Right atrium auricular region (tissue), 2 donors: ENCODE results near the gene PUS1. TPM values are rescaled to one million over a fixed set of nuclear protein-coding genes. Genes with fewer than 3 reads are reported as not detected.

Experiments used
- DNase-seq: peaks from one replicate; pipeline ENCODE4 v3.0.0-alpha.2; 2019; ENCODE audit warnings: low spot score
- H3K27ac ChIP-seq, 2 donors: fragments of 200-600 bp; sonication (generic); 1 replicate in 1 of 2; 2 replicates in 1 of 2; pipeline ENCODE4 v1.5.1; 2016 to 2019
- H3K27me3 ChIP-seq, 2 donors: fragments of 200-600 bp; sonication (generic); one replicate each; pipeline versions ENCODE4 v1.5.1 to v1.6.0; 2017 to 2019
- H3K36me3 ChIP-seq: fragments of 200-600 bp; sonication (generic); one replicate; pipeline ENCODE4 v1.5.1; 2016
- H3K4me1 ChIP-seq, 2 donors: fragments of 200-600 bp; sonication (generic); one replicate each; pipeline versions ENCODE4 v1.5.1 to v1.6.0; 2017 to 2019
- H3K4me3 ChIP-seq, 2 donors: fragments of 200-600 bp; sonication (generic); 1 replicate in 1 of 2; 2 replicates in 1 of 2; pipeline ENCODE4 v1.5.1; 2017 to 2019; ENCODE audit warnings: mild to moderate bottlenecking in 1 of 2, moderate library complexity in 1 of 2
- H3K9me3 ChIP-seq, 2 donors: fragments of 200-600 bp; sonication (generic); one replicate each; pipeline ENCODE4 v1.5.1; 2019
- CTCF ChIP-seq, 2 donors: fragments of 200-600 bp; sonication (generic); IDR thresholded peaks; one replicate each; pipeline ENCODE4 v1.5.1; 2019; ENCODE audit warnings: antibody characterized with exemption in 2 of 2
- total RNA-seq, 2 donors: library from RNA; depleted of rRNA; stranded (reverse); fragments of >200 nt; gene quantifications; one replicate each; pipeline ENCODE4 v1.1.0, GENCODE V29; 2016

The PUS1 gene
- total RNA-seq, 2 donors from 2014 or later: 5.0 to 10.3 TPM

- no peak for TF ChIP-seq CTCF (IDR thresholded peaks at IDR 0.05)
- H3K36me3 ChIP-seq: peaks cover 88% of the 10 kb centered on the region
- H3K27me3 ChIP-seq: no peaks in the 10 kb centered on the region
Measured at GRCh38 chr12:131990980-131991305, 61.9 kb downstream of the PUS1 start.

DNA sequence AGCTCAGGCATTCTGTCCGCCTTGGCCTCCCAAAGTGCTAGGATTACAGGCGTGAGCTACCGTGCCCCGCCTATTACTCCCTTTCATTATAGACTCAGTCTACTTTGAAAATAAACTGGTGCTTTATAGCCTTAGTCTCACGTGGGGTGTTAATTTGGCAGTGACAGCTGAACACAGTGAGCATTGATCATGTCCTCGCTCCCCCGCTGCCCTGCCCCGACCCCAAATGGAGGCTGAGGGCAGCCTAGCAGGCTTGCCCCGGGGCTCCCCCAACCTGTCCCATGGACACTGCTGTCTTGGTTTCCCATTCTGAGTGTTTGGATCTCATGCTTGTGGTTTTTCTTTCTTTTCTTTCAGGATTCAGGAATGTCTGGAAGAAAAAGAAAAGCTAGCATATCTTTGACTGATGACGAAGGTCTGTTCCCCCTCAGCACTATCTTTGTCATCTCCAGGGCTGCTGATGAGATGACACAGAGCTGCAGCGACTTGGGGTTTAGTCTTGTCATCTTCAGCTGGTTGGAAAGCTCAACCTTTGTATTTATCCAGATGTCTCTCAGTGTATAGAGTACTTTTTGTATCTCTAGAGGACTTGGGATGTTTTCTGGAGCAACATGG is 62.8 kb downstream of the PUS1 start:
- DNase-seq: no peak
- no peaks in the 10 kb centered on the region for H3K9me3 ChIP-seq
- H3K27me3 ChIP-seq: no peaks in the 10 kb centered on the region
- no peak overlapping the region for H3K4me3 ChIP-seq
- TF ChIP-seq CTCF (IDR thresholded peaks at IDR 0.05): no peak
- H3K36me3 ChIP-seq: peaks cover 83% of the 10 kb centered on the region
- H3K4me1 ChIP-seq: no peaks in the 10 kb centered on the region
- no peak overlapping the region for H3K27ac ChIP-seq

More at GRCh38 chr12:131990980-131991305, 61.9 kb downstream of the PUS1 start:
- no peak for DNase-seq
- H3K4me3 ChIP-seq: no peak overlapping the region
- no peaks in the 10 kb centered on the region for H3K4me1 ChIP-seq
- H3K9me3 ChIP-seq: no peaks in the 10 kb centered on the region
- no peak overlapping the region for H3K27ac ChIP-seq

- H3K27me3 ChIP-seq: no peaks in the 10 kb centered on the region
- H3K4me3 ChIP-seq: no peak overlapping the region
- H3K27ac ChIP-seq: no peak overlapping the region
- DNase-seq: no peak
- H3K9me3 ChIP-seq: no peaks in the 10 kb centered on the region
- TF ChIP-seq CTCF (IDR thresholded peaks at IDR 0.05): no peak
- H3K36me3 ChIP-seq: peaks cover 60% of the 10 kb centered on the region
- no peaks in the 10 kb centered on the region for H3K4me1 ChIP-seq
Measured at GRCh38 chr12:131994589-131994988, 65.5 kb downstream of the PUS1 start.

Other genes starting within 250 kb of the PUS1 start
- 10 to 100 TPM; 11.4 to 12.3 TPM for gene SFSWAP, start 218.2 kb upstream of the PUS1 start, total RNA-seq
- 1 to 10 TPM; 2.1 to 3.2 TPM for gene MMP17, start 100.9 kb upstream of the PUS1 start, total RNA-seq
- 10 to 100 TPM; 16.2 to 23.4 TPM for gene ULK1, start 34.7 kb upstream of the PUS1 start, total RNA-seq
- gene EP400, start 20.7 kb downstream of the PUS1 start, total RNA-seq: 10 to 100 TPM; 10.5 to 15.5 TPM
- gene DDX51, start 215.0 kb downstream of the PUS1 start, total RNA-seq: 1 to 10 TPM; 6.6 to 8.0 TPM
- gene NOC4L, start 215.2 kb downstream of the PUS1 start, total RNA-seq: 1 to 10 TPM; 6.9 to 9.9 TPM